ENCODE data around the gene CCIN.

CCIN gene

GRCh38 chr9:36138901-36139300 is 30.3 kb upstream of the CCIN start:
- no peak overlapping the region for H3K4me3 ChIP-seq (replicated peaks; ENCODE audit: insufficient read depth, low read length)
- no peak for DNase-seq (ENCODE audit: low read depth in 1 of 2, low spot score in 1 of 2)
- no peaks in the 10 kb centered on the region for H3K27me3 ChIP-seq (ENCODE audit: insufficient read depth, poor library complexity, severe bottlenecking)
- H3K27ac ChIP-seq (replicated peaks), result no peak overlapping the region
- TF ChIP-seq REST (IDR thresholded peaks at IDR 0.05; ENCODE audit: insufficient replicate concordance, low read depth), result no peak
- TF ChIP-seq GABPA (IDR thresholded peaks at IDR 0.05; ENCODE audit: low read depth), result no peak
- no peak for TF ChIP-seq SPI1 (IDR thresholded peaks at IDR 0.05; ENCODE audit: borderline replicate concordance, low read depth)
- TF ChIP-seq POLR2AphosphoS5 (IDR thresholded peaks at IDR 0.05; ENCODE audit: low read depth), result no peak
- TF ChIP-seq, protein P1, sequence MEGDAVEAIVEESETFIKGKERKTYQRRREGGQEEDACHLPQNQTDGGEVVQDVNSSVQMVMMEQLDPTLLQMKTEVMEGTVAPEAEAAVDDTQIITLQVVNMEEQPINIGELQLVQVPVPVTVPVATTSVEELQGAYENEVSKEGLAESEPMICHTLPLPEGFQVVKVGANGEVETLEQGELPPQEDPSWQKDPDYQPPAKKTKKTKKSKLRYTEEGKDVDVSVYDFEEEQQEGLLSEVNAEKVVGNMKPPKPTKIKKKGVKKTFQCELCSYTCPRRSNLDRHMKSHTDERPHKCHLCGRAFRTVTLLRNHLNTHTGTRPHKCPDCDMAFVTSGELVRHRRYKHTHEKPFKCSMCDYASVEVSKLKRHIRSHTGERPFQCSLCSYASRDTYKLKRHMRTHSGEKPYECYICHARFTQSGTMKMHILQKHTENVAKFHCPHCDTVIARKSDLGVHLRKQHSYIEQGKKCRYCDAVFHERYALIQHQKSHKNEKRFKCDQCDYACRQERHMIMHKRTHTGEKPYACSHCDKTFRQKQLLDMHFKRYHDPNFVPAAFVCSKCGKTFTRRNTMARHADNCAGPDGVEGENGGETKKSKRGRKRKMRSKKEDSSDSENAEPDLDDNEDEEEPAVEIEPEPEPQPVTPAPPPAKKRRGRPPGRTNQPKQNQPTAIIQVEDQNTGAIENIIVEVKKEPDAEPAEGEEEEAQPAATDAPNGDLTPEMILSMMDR (IDR thresholded peaks at IDR 0.05; ENCODE audit: insufficient read depth, low read length), result no peak

- TF ChIP-seq REST (IDR thresholded peaks at IDR 0.05; ENCODE audit: insufficient replicate concordance, low read depth), result no peak
- TF ChIP-seq GABPA (IDR thresholded peaks at IDR 0.05; ENCODE audit: low read depth), result no peak
- TF ChIP-seq, protein P1 (IDR thresholded peaks at IDR 0.05; ENCODE audit: insufficient read depth, low read length), result no peak
- no peak; the same call in 1 of the 2 replicates for TF ChIP-seq SPI1 (IDR thresholded peaks at IDR 0.05; ENCODE audit: borderline replicate concordance, low read depth)
- Histone ChIP-seq H3K27me3 (ENCODE audit: insufficient read depth, poor library complexity, severe bottlenecking) (no peaks in the 10 kb centered on the region), H3K27ac (replicated peaks) (peak overlapping the region; percentile 43), H3K4me3 (replicated peaks; ENCODE audit: insufficient read depth, low read length) (no peak overlapping the region)
- peak in 1 of 2 experiments; percentile 73 for DNase-seq (ENCODE audit: low read depth in 1 of 2, low spot score in 1 of 2)
Measured at GRCh38 chr9:36140086-36141084, 28.8 kb upstream of the CCIN start.

DNA sequence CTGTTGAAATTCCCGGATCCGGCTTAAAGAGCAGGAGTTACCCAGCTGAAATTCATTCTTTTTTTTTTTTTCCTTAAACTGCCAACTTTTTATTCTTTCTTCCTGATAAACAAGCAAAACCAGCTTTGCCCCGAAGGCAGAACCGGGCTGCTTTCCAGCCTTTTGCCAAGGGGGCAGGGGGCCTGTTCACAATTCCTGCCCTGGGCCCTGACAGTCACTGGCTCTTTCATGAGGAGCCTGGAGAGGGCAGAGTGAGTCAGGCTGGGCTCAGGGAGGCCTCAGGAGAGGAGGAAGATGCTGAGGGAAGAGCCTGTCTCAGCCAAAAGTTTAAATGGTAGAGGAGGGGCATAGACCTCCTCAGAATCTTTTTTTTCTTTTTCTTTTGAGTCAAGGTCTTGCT is 27.9 kb upstream of the CCIN start:
- H3K27ac ChIP-seq (replicated peaks), result no peak overlapping the region
- H3K27me3 ChIP-seq (ENCODE audit: insufficient read depth, poor library complexity, severe bottlenecking), result no peaks in the 10 kb centered on the region
- no peak for DNase-seq (ENCODE audit: low read depth in 1 of 2, low spot score in 1 of 2)
- TF ChIP-seq GABPA (IDR thresholded peaks at IDR 0.05; ENCODE audit: low read depth) (no peak), POLR2AphosphoS5 (IDR thresholded peaks at IDR 0.05; ENCODE audit: low read depth) (no peak), REST (IDR thresholded peaks at IDR 0.05; ENCODE audit: insufficient replicate concordance, low read depth) (no peak), SPI1 (IDR thresholded peaks at IDR 0.05; ENCODE audit: borderline replicate concordance, low read depth) (no peak)
- TF ChIP-seq, protein P1 (IDR thresholded peaks at IDR 0.05; ENCODE audit: insufficient read depth, low read length), result no peak
- H3K4me3 ChIP-seq (replicated peaks; ENCODE audit: insufficient read depth, low read length), result no peak overlapping the region

All from HL-60 (cell line).